A549 (cell line): Measurements from ENCODE around the gene TCEANC2. TPM values are rescaled to one million over a fixed set of nuclear protein-coding genes. Genes with fewer than 3 reads are reported as not detected.

ENCODE experiments used
- ATAC-seq, 2 experiments: fragments of 200-7000 bp in 1 of 2; fragments of >200 bp in 1 of 2; cut with Nextera tagmentation in 1 of 2; cut with Tn5 transposase in 1 of 2; 3 replicates each; pipeline versions ENCODE4 v1.8.0 to v1.9.1; 2018 to 2020; ENCODE audit warnings: mild to moderate bottlenecking in 1 of 2, moderate library complexity in 1 of 2
- CTCF ChIA-PET: fragments of 300-600 bp; sonication (Branson Sonifier 250); formaldehyde crosslinking; extraction: SDS; loops from one replicate; lab custom pipeline; 2021; ENCODE audit warnings: antibody characterized with exemption, inconsistent platforms; lab: Yijun Ruan, JAX
- POLR2A ChIA-PET: fragments of 350-600 bp; formaldehyde crosslinking; extraction: SDS; loops from one replicate; lab custom pipeline; 2021; ENCODE audit warnings: antibody characterized with exemption, inconsistent platforms; lab: Yijun Ruan, JAX
- DNase-seq, 2 experiments: peaks; one replicate each; pipeline versions ENCODE4 v3.0.0 to v3.0.0-alpha.2; 2011 to 2016; ENCODE audit warnings: low read depth in 1 of 2, low spot score in 1 of 2
- FAIRE-seq: peaks from 2 replicates; lab custom pipeline; 2011; peaks lifted over from hg19 to GRCh38; lab: Jason Lieb, UNC
- H3K27ac ChIP-seq, 2 experiments: fragments of >200 bp; sonication (Bioruptor Twin); formaldehyde crosslinking; 3 replicates each; pipeline ENCODE4 v1.5.1; 2016 to 2017
- H3K4me1 ChIP-seq: fragments of >200 bp; sonication (Bioruptor Twin); formaldehyde crosslinking; 3 replicates; pipeline ENCODE4 v1.6.1; 2016
- H3K4me2 ChIP-seq: fragments of >200 bp; sonication (Bioruptor Twin); formaldehyde crosslinking; 3 replicates; pipeline ENCODE4 v1.6.1; 2016
- H3K4me3 ChIP-seq: fragments of >200 bp; sonication (Bioruptor Twin); formaldehyde crosslinking; 3 replicates; pipeline ENCODE4 v1.5.1; 2016
- H3K9me3 ChIP-seq: fragments of >200 bp; sonication (Bioruptor Twin); formaldehyde crosslinking; 3 replicates; pipeline ENCODE4 v1.6.1; 2016
- BCL3 ChIP-seq: fragments of >200 bp; sonication (Bioruptor Twin); formaldehyde crosslinking; IDR thresholded peaks from 3 replicates; pipeline ENCODE4 v1.6.1; 2016
- BHLHE40 ChIP-seq: IDR thresholded peaks from 2 replicates; pipeline ENCODE4 v1.6.1; 2012; ENCODE audit warnings: low read depth, low read length, inconsistent platforms
- CHD4 ChIP-seq: fragments of 200-600 bp; sonication (generic); IDR thresholded peaks from 2 replicates; pipeline ENCODE4 v1.6.1; 2016; ENCODE audit warnings: antibody characterized with exemption, mild to moderate bottlenecking, borderline replicate concordance
- CTCF ChIP-seq: fragments of >200 bp; sonication (Bioruptor Twin); formaldehyde crosslinking; IDR thresholded peaks from 3 replicates; pipeline ENCODE4 v1.5.1; 2016
- ELK1 ChIP-seq: fragments of 150-350 bp; IDR thresholded peaks from 2 replicates; pipeline ENCODE4 v1.6.1; 2014; ENCODE audit warnings: low read depth, mild to moderate bottlenecking, low read length
- HEYL ChIP-seq: fragments of 250-450 bp; sonication (Bioruptor Pico); IDR thresholded peaks from 2 replicates; pipeline ENCODE4 v1.8.0; 2021; ENCODE audit warnings: mild to moderate bottlenecking, moderate library complexity
- HOXB5 ChIP-seq: fragments of 250-450 bp; sonication (Bioruptor Pico); IDR thresholded peaks from 2 replicates; pipeline ENCODE4 v1.5.0; 2020; ENCODE audit warnings: mild to moderate bottlenecking, moderate library complexity
- JUNB ChIP-seq: fragments of >200 bp; sonication (Bioruptor Twin); formaldehyde crosslinking; IDR thresholded peaks from 2 replicates; pipeline ENCODE4 v1.6.1; 2016
- MAFK ChIP-seq: fragments of 450-650 bp; IDR thresholded peaks from 2 replicates; pipeline ENCODE4 v1.6.1; 2014; ENCODE audit not compliant: partially characterized antibody
- MAX ChIP-seq: IDR thresholded peaks from 2 replicates; pipeline ENCODE4 v1.6.1; 2012
- NPAS2 ChIP-seq: fragments of 250-450 bp; sonication (Bioruptor Pico); IDR thresholded peaks from 2 replicates; pipeline ENCODE4 v1.8.0; 2022; ENCODE audit warnings: mild to moderate bottlenecking, moderate library complexity, borderline replicate concordance
- POLR2AphosphoS2 ChIP-seq: conservative IDR thresholded peaks from 2 replicates; pipeline ENCODE4 v1.6.1; 2012; ENCODE audit warnings: low read length, improper control_type of control experiment, inconsistent platforms
- RFX5 ChIP-seq: fragments of 450-650 bp; IDR thresholded peaks from 2 replicates; pipeline ENCODE4 v1.7.1; 2014; ENCODE audit warnings: antibody characterized with exemption, mild to moderate bottlenecking, moderate library complexity
- SMC3 ChIP-seq: fragments of >200 bp; sonication (Bioruptor Twin); formaldehyde crosslinking; IDR thresholded peaks from 3 replicates; pipeline ENCODE4 v1.6.1; 2018; ENCODE audit warnings: inconsistent platforms
- USF2 ChIP-seq: fragments of 450-650 bp; IDR thresholded peaks from 2 replicates; pipeline ENCODE4 v1.6.1; 2014; ENCODE audit warnings: antibody characterized with exemption
- ZNF302 ChIP-seq: fragments of 250-450 bp; sonication (Bioruptor Pico); IDR thresholded peaks from 2 replicates; pipeline ENCODE4 v1.9.0; 2021; ENCODE audit warnings: inconsistent platforms, mild to moderate bottlenecking, moderate library complexity
- WGBS: methylation state at CpG from one replicate; pipeline ENCODE4 v1.1.6; 2017; ENCODE audit errors: missing lambda C conversion rate; 5-methylcytosine and 5-hydroxymethylcytosine counted together
- polyA plus RNA-seq, 4 experiments: library from polyadenylated mRNA; depleted of rRNA in 3 of 4; stranded (reverse); fragments of >200 nt; fragmentation: RNase III in 1 of 4; extraction: RNeasy Plus Mini Kit Qiagen cat#74134 plus additional on column Dnase treatment in 1 of 4; gene quantifications; 2 replicates in 3 of 4; 3 replicates in 1 of 4; pipeline ENCODE4 v1.2.3, GENCODE V29; 2011 to 2017

The TCEANC2 gene
- polyA plus RNA-seq, 2 of the 4 experiments (the other 2 are of a cell fraction) = 1.9 to 3.4 TPM

- POLR2A ChIA-PET = no interaction called here
- WGBS = 85% methylated on average over 3 of the region's 3 CpGs
Measured at GRCh38 chr1:54126271-54126815, 72.9 kb downstream of the TCEANC2 start.

GRCh38 chr1:54127594-54128300, 74.3 kb downstream of the TCEANC2 start:
- DNase-seq = no peak
- POLR2A ChIA-PET = no interaction called here

More at GRCh38 chr1:54126271-54126815, 72.9 kb downstream of the TCEANC2 start:
- FAIRE-seq = no peak
- ATAC-seq = no peak
- H3K4me2 ChIP-seq = no peak overlapping the region
- no peak overlapping the region for H3K27ac ChIP-seq
- no peak for TF ChIP-seq ELK1
- no peak overlapping the region for H3K4me3 ChIP-seq
- H3K4me1 ChIP-seq = peaks cover under 1% of the 10 kb centered on the region; the same call in 2 of the 3 replicates
- H3K9me3 ChIP-seq = no peaks in the 10 kb centered on the region
- CTCF ChIA-PET = interaction anchor here (1.1 kb wide), 1 partner anchor 363 kb away, joined by 6 read pairs; no protein-coding TSS in a partner anchor
- no peak for DNase-seq

More at GRCh38 chr1:54127594-54128300, 74.3 kb downstream of the TCEANC2 start:
- Histone ChIP-seq H3K4me2 (no peak overlapping the region), H3K4me1 (no peaks in the 10 kb centered on the region), H3K4me3 (no peak overlapping the region), H3K27ac (no peak overlapping the region)
- ATAC-seq (no peak), FAIRE-seq (no peak)
- WGBS = 72% methylated on average over 7 of the region's 7 CpGs
- CTCF ChIA-PET = interaction anchor here (1.7 kb wide), 1 partner anchor 9 kb away, joined by 4 read pairs; no protein-coding TSS in a partner anchor
- no peak for TF ChIP-seq BCL3
- no peak for TF ChIP-seq CHD4
- no peak for TF ChIP-seq BHLHE40
- no peak for TF ChIP-seq MAFK
- TF ChIP-seq JUNB = no peak
- no peak for TF ChIP-seq USF2
- TF ChIP-seq ZNF302 = no peak
- TF ChIP-seq MAX = no peak
- no peak for TF ChIP-seq CTCF
- TF ChIP-seq HOXB5 = no peak
- no peak for TF ChIP-seq SMC3
- no peak for TF ChIP-seq NPAS2 (CRISPR knock-in tag)
- TF ChIP-seq RFX5 = no peak
- TF ChIP-seq HEYL (CRISPR knock-in tag) = no peak
- TF ChIP-seq POLR2AphosphoS2 = no peak
- TF ChIP-seq, all 56 proteins: peak for 0
- no peaks in the 10 kb centered on the region for H3K9me3 ChIP-seq
